CD4-positive, CD25-positive, alpha-beta regulatory T cell (primary cell): ENCODE results near the gene MGAT3. TPM values are rescaled to one million over a fixed set of nuclear protein-coding genes. Genes with fewer than 3 reads are reported as not detected.
A peak's percentile ranks its signal among the peaks of the same experiment; 100 is the strongest.
"Not testable (repeated sequence)": the region's sequence is repeated elsewhere in the genome, so short reads cannot be mapped to it uniquely, and the experiment has no call there.

Experiments
- ATAC-seq, 2 donors: fragments of 150-1000 bp; cut with Tn5 transposase; one replicate each; pipeline ENCODE4 v1.10.0; 2021; ENCODE audit warnings: low read depth in 2 of 2, moderate number of reproducible peaks in 2 of 2, moderate library complexity in 1 of 2
- DNase-seq, 3 donors: peaks; one replicate each; pipeline versions ENCODE4 v3.0.0 to v3.0.0-alpha.2; 2012 to 2022; ENCODE audit warnings: mixed read lengths in 1 of 3
- H3K27ac ChIP-seq: one replicate; pipeline ENCODE4 v1.7.0; 2013; ENCODE audit warnings: mild to moderate bottlenecking, low read length; ENCODE audit not compliant: insufficient read depth, poor library complexity, severe bottlenecking
- H3K27me3 ChIP-seq: one replicate; pipeline ENCODE4 v1.7.0; 2013; ENCODE audit warnings: low read length; ENCODE audit not compliant: control insufficient read depth, insufficient read depth
- H3K36me3 ChIP-seq: one replicate; pipeline ENCODE4 v1.7.0; 2013; ENCODE audit warnings: mild to moderate bottlenecking, low read length, moderate library complexity; ENCODE audit not compliant: control insufficient read depth, insufficient read depth
- H3K4me1 ChIP-seq: 2 replicates; pipeline ENCODE4 v1.7.0; 2013; ENCODE audit warnings: mild to moderate bottlenecking, low read length; ENCODE audit not compliant: insufficient read depth, control insufficient read depth, poor library complexity, severe bottlenecking
- H3K4me3 ChIP-seq: one replicate; pipeline ENCODE4 v1.7.0; 2013; ENCODE audit warnings: low read depth, mild to moderate bottlenecking, low read length, moderate library complexity
- H3K9me3 ChIP-seq, 2 experiments: 1 replicate in 1 of 2; 2 replicates in 1 of 2; pipeline ENCODE4 v1.7.0; 2013; ENCODE audit warnings: low read length in 2 of 2, mild to moderate bottlenecking in 1 of 2, moderate library complexity in 1 of 2; ENCODE audit not compliant: control insufficient read depth in 2 of 2
- H3K27ac Mint-ChIP-seq, 3 donors: one replicate each; pipeline ENCODE4 v1.8.0; 2020 to 2022; ENCODE audit warnings: mild to moderate bottlenecking in 3 of 3, mixed read lengths in 3 of 3, moderate library complexity in 2 of 3
- H3K27me3 Mint-ChIP-seq: one replicate; pipeline ENCODE4 v1.8.0; 2022; ENCODE audit warnings: mild to moderate bottlenecking, mixed read lengths
- H3K36me3 Mint-ChIP-seq: one replicate; pipeline ENCODE4 v1.8.0; 2020; ENCODE audit warnings: mixed read lengths
- H3K4me1 Mint-ChIP-seq, 4 donors: one replicate each; pipeline ENCODE4 v1.8.0; 2020 to 2022; ENCODE audit warnings: mixed read lengths in 4 of 4, mild to moderate bottlenecking in 1 of 4
- H3K4me3 Mint-ChIP-seq, 4 donors: one replicate each; pipeline ENCODE4 v1.8.0; 2020 to 2022; ENCODE audit warnings: mild to moderate bottlenecking in 4 of 4, mixed read lengths in 4 of 4, moderate library complexity in 3 of 4
- H3K9me3 Mint-ChIP-seq, 7 donors: one replicate each; pipeline ENCODE4 v1.8.0; 2020 to 2022; ENCODE audit warnings: mixed read lengths in 7 of 7, mild to moderate bottlenecking in 3 of 7, moderate library complexity in 2 of 7
- polyA plus RNA-seq, 4 donors: library from polyadenylated mRNA; unstranded; fragments of 300-500 nt; fragmentation: Illumina TruSeq; gene quantifications; one replicate each; pipeline ENCODE4 v1.2.3, GENCODE V29; 2021
- total RNA-seq: library from RNA; stranded (reverse); gene quantifications from one replicate; pipeline ENCODE4 v1.2.3, GENCODE V29; 2022

Gene MGAT3
- total RNA-seq = 0.12 TPM
- polyA plus RNA-seq = not detected

GRCh38 chr22:39456522-39457197 lies at the start of gene MGAT3:
Gene MGAT3 (plus strand): TSS chr22:39457012. CDS start chr22:39487348, 30,336 bp downstream.
- H3K36me3 ChIP-seq = no peaks in the 10 kb centered on the region
- H3K27me3 ChIP-seq = no peaks in the 10 kb centered on the region
- H3K4me3 ChIP-seq = no peak within 1 kb of the TSS
- H3K36me3 Mint-ChIP-seq = no peaks in the 10 kb centered on the region
- ATAC-seq (no peak), DNase-seq (no peak)
- H3K4me1 ChIP-seq = peaks cover 7% of the 10 kb centered on the region
- no peaks in the 10 kb centered on the region for H3K9me3 ChIP-seq
- peaks cover 0 to 20% (median 5%) of the 10 kb centered on the region in 4 donors for H3K4me1 Mint-ChIP-seq
- peak within 1 kb of the TSS in 1 of 3 donors; percentile 60 for H3K27ac Mint-ChIP-seq
- no peak within 1 kb of the TSS for H3K27ac ChIP-seq
- H3K27me3 Mint-ChIP-seq = peaks cover 57% of the 10 kb centered on the region
- peaks cover 0 to 6% (median 0%) of the 10 kb centered on the region in 7 donors for H3K9me3 Mint-ChIP-seq
- peak within 1 kb of the TSS; percentile 20 to 76 (median 68) for H3K4me3 Mint-ChIP-seq

GRCh38 chr22:39408173-39408572 lies 48.6 kb upstream of the MGAT3 start:
- no peaks in the 10 kb centered on the region for H3K9me3 Mint-ChIP-seq
- ATAC-seq (no peak), DNase-seq (no peak)
- Histone ChIP-seq H3K4me1 (peaks cover 13% of the 10 kb centered on the region), H3K36me3 (peaks cover 15% of the 10 kb centered on the region), H3K27ac (no peak overlapping the region), H3K9me3 (no peaks in the 10 kb centered on the region), H3K4me3 (no peak overlapping the region), H3K27me3 (no peaks in the 10 kb centered on the region)
- H3K27ac Mint-ChIP-seq = no peak overlapping the region
- peaks cover 10 to 67% (median 49%) of the 10 kb centered on the region in 4 donors for H3K4me1 Mint-ChIP-seq
- H3K4me3 Mint-ChIP-seq = peak overlapping the region in 2 of 4 donors; percentile 27 to 32
- no peaks in the 10 kb centered on the region for H3K27me3 Mint-ChIP-seq
- H3K36me3 Mint-ChIP-seq = peaks cover 15% of the 10 kb centered on the region

GRCh38 chr22:39408807-39409206 lies 48.0 kb upstream of the MGAT3 start:
- no peak for ATAC-seq

DNA sequence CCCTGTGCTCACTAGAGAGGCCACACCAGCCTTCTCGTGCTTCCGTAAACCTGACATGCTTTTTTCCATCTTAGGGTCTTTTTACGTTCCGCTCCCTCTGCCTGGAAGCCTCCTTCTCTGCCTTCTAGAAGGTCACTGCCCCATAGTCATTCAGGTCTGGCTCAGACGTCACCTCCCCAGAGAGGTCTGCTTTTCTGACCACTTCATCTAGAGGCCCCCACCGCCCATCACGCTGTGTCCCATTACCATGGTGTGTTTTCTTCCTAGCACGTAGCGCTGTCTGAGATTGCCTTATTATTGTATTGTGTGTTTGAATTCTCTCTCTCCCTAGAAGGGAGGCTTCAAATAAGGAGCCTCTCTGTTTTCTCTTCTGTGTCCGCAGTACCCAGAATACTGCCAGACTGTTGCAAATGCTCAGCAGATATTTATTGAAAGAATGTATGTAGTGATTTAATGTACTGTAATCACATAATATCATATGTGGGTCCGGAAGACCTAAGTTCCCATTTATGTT lies 47.2 kb upstream of the MGAT3 start:
- Mint-ChIP-seq H3K4me3 (peak overlapping the region in 1 of 4 donors; percentile 62), H3K9me3 (no peaks in the 10 kb centered on the region), H3K27me3 (no peaks in the 10 kb centered on the region), H3K27ac (peak overlapping the region in 1 of 3 donors; percentile 43), H3K4me1 (peaks cover 10 to 71% (median 52%) of the 10 kb centered on the region in 4 donors), H3K36me3 (peaks cover 10% of the 10 kb centered on the region)
- ATAC-seq = no peak
- no peak for DNase-seq
- Histone ChIP-seq H3K9me3 (no peaks in the 10 kb centered on the region), H3K36me3 (peaks cover 13% of the 10 kb centered on the region), H3K4me1 (peaks cover 22% of the 10 kb centered on the region), H3K27ac (no peak overlapping the region), H3K27me3 (no peaks in the 10 kb centered on the region), H3K4me3 (no peak overlapping the region)

More at GRCh38 chr22:39408807-39409206, 48.0 kb upstream of the MGAT3 start:
- no peak overlapping the region for H3K27ac ChIP-seq
- Mint-ChIP-seq H3K9me3 (no peaks in the 10 kb centered on the region), H3K4me1 (peaks cover 10 to 70% (median 50%) of the 10 kb centered on the region in 4 donors), H3K27ac (peak overlapping the region in 1 of 3 donors; percentile 43), H3K36me3 (peaks cover 13% of the 10 kb centered on the region), H3K4me3 (no peak overlapping the region), H3K27me3 (no peaks in the 10 kb centered on the region)
- no peaks in the 10 kb centered on the region for H3K27me3 ChIP-seq
- peaks cover 15% of the 10 kb centered on the region for H3K36me3 ChIP-seq
- H3K4me1 ChIP-seq = peaks cover 20% of the 10 kb centered on the region
- H3K9me3 ChIP-seq = no peaks in the 10 kb centered on the region
- DNase-seq = no peak
- no peak overlapping the region for H3K4me3 ChIP-seq

- H3K4me3 ChIP-seq = no peak overlapping the region
- H3K36me3 ChIP-seq = peaks cover 12% of the 10 kb centered on the region
- Mint-ChIP-seq H3K36me3 (peaks cover 6% of the 10 kb centered on the region), H3K4me1 (peaks cover 10 to 66% (median 49%) of the 10 kb centered on the region in 4 donors), H3K27ac (no peak overlapping the region), H3K9me3 (no peaks in the 10 kb centered on the region), H3K4me3 (no peak overlapping the region), H3K27me3 (no peaks in the 10 kb centered on the region)
- DNase-seq = no peak
- no peaks in the 10 kb centered on the region for H3K27me3 ChIP-seq
- H3K27ac ChIP-seq = no peak overlapping the region
- no peak for ATAC-seq
- peaks cover 22% of the 10 kb centered on the region for H3K4me1 ChIP-seq
- H3K9me3 ChIP-seq = no peaks in the 10 kb centered on the region
These were observed 46.5 kb upstream of the MGAT3 start for GRCh38 chr22:39410264-39410663.

DNA sequence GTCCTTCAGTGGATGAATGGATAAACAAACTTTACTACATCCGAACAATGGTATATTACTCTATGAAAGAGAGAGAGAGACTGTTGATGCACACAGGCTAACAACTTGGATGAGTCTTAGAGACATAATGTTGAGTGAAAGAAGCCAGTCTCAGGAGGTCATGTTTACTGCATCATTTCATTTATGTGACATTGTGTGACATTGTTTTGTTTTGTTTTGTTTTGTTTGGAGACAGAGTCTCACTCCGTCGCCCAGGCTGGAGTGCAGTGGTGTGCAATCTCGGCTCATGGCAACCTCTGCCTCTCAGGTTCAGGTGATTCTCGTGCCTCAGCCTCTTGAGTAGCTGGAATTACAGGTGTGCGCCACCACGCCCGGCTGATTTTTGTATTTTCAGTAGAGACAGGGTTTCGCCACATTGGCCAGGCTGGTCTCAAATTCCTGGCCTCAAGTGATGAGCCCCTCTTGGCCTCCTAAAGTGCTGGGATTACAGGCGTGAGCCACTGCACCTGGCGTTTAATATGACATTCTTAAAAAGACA lies 44.9 kb upstream of the MGAT3 start:
- not testable (repeated sequence) for H3K27me3 ChIP-seq, DNase-seq, H3K9me3 ChIP-seq, ATAC-seq, H3K4me3 ChIP-seq, H3K27ac ChIP-seq, H3K27me3 Mint-ChIP-seq, H3K36me3 Mint-ChIP-seq, H3K9me3 Mint-ChIP-seq
- Mint-ChIP-seq H3K4me1 (peaks cover 10 to 58% (median 44%) of the 10 kb centered on the region in 4 donors), H3K27ac (peak overlapping the region; percentile 39 to 84 (median 79)), H3K4me3 (peak overlapping the region in 3 of 4 donors; percentile 6 to 75 (median 70))
- peaks cover 22% of the 10 kb centered on the region for H3K4me1 ChIP-seq
- peaks cover 19% of the 10 kb centered on the region for H3K36me3 ChIP-seq

DNA sequence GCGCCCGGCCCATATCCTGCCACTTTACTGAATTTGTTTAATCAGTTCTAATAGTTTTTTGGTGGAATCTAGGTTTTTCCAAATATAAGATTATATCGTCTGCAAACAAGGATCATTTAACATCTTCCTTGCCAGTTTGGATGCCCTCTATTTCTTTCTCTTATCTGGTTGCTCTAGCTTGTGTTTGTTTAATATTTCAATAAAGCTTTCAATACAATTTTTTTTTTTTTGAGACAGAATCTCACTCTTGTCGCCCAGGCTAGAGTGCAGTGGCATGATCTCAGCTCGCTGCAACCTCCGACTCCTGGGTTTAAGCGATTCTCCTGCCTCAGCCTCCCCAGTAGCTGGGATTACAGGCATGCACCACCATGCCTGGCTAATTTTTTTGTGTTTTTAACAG lies 43.6 kb upstream of the MGAT3 start:
- H3K36me3 Mint-ChIP-seq, H3K9me3 ChIP-seq, H3K27me3 ChIP-seq, H3K27me3 Mint-ChIP-seq, H3K9me3 Mint-ChIP-seq, DNase-seq, H3K27ac ChIP-seq, H3K4me3 ChIP-seq, ATAC-seq: not testable (repeated sequence)
- peak overlapping the region in 2 of 4 donors; percentile 70 to 74 for H3K4me3 Mint-ChIP-seq
- peaks cover 22% of the 10 kb centered on the region for H3K4me1 ChIP-seq
- H3K4me1 Mint-ChIP-seq = peaks cover 10 to 50% (median 35%) of the 10 kb centered on the region in 4 donors
- H3K27ac Mint-ChIP-seq = peak overlapping the region in 1 of 3 donors; percentile 84
- H3K36me3 ChIP-seq = peaks cover 29% of the 10 kb centered on the region
